ENCODE data around the gene CYTL1. TPM values are rescaled to one million over a fixed set of nuclear protein-coding genes. Genes with fewer than 3 reads are reported as not detected.

CYTL1 gene
- total and polyA plus RNA-seq, 4 donors, result 0.32 to 3.0 (median 1.6) TPM

GRCh38 chr4:5034206-5034605, 14.9 kb upstream of the CYTL1 start:
- peak overlapping the region in 1 of 2 donors; percentile 2 for H3K9ac ChIP-seq (ENCODE audit: insufficient read depth in 1 of 2, low read length in 2 of 2)
- 33 to 46% methylated on average over 8 of the region's 8 CpGs for WGBS, 2 donors
- H3K4me3 ChIP-seq, result no peak overlapping the region
- H3K36me3 ChIP-seq (ENCODE audit: control insufficient read depth in 4 of 4, insufficient read depth in 4 of 4, low read length in 4 of 4), result no peaks in the 10 kb centered on the region
- H3K4me1 ChIP-seq (ENCODE audit: control insufficient read depth in 5 of 5, insufficient read depth in 5 of 5, low read length in 5 of 5), result peaks cover 0 to 38% (median 10%) of the 10 kb centered on the region in 5 donors
- H3K27me3 ChIP-seq (ENCODE audit: control insufficient read depth in 3 of 3, insufficient read depth in 3 of 3, low read length in 2 of 3), result no peaks in the 10 kb centered on the region
- H3K27ac ChIP-seq (ENCODE audit: low read depth in 1 of 2, low read length in 1 of 2), result no peak overlapping the region
- no peak for TF ChIP-seq CTCF (IDR thresholded peaks at IDR 0.05; ENCODE audit: control extremely low read depth, extremely low read depth)
- no peak for ATAC-seq (ENCODE audit: insufficient read depth, low FRiP score)
- H3K9me3 ChIP-seq (ENCODE audit: control insufficient read depth in 4 of 4, insufficient read depth in 3 of 4, low read length in 3 of 4), result no peaks in the 10 kb centered on the region
- peak; percentile 33 to 61 (median 56) for DNase-seq

- Histone ChIP-seq H3K4me1 (ENCODE audit: control insufficient read depth in 5 of 5, insufficient read depth in 5 of 5, low read length in 5 of 5) (peaks cover 0 to 36% (median 10%) of the 10 kb centered on the region in 5 donors), H3K4me3 (no peak overlapping the region), H3K27me3 (ENCODE audit: control insufficient read depth in 3 of 3, insufficient read depth in 3 of 3, low read length in 2 of 3) (no peaks in the 10 kb centered on the region), H3K9me3 (ENCODE audit: control insufficient read depth in 4 of 4, insufficient read depth in 3 of 4, low read length in 3 of 4) (no peaks in the 10 kb centered on the region), H3K27ac (ENCODE audit: low read depth in 1 of 2, low read length in 1 of 2) (peak overlapping the region in 1 of 2 donors; percentile 74), H3K36me3 (ENCODE audit: control insufficient read depth in 4 of 4, insufficient read depth in 4 of 4, low read length in 4 of 4) (no peaks in the 10 kb centered on the region), H3K9ac (ENCODE audit: insufficient read depth in 1 of 2, low read length in 2 of 2) (no peak overlapping the region)
- ATAC-seq (ENCODE audit: insufficient read depth, low FRiP score), result peak; percentile 56
- peak; percentile 40 to 68 (median 65) for DNase-seq
- no peak for TF ChIP-seq CTCF (IDR thresholded peaks at IDR 0.05; ENCODE audit: control extremely low read depth, extremely low read depth)
- 15 to 27% methylated on average over 10 of the region's 10 CpGs for WGBS, 2 donors
Observed at GRCh38 chr4:5033281-5033841, 14.1 kb upstream of the CYTL1 start.

GRCh38 chr4:5032813-5033212, 13.6 kb upstream of the CYTL1 start:
- WGBS, 2 donors, result 39 to 54% methylated on average over 5 of the region's 5 CpGs
- Histone ChIP-seq H3K36me3 (ENCODE audit: control insufficient read depth in 4 of 4, insufficient read depth in 4 of 4, low read length in 4 of 4) (no peaks in the 10 kb centered on the region), H3K27ac (ENCODE audit: low read depth in 1 of 2, low read length in 1 of 2) (peak overlapping the region in 1 of 2 donors; percentile 74), H3K9me3 (ENCODE audit: control insufficient read depth in 4 of 4, insufficient read depth in 3 of 4, low read length in 3 of 4) (no peaks in the 10 kb centered on the region), H3K27me3 (ENCODE audit: control insufficient read depth in 3 of 3, insufficient read depth in 3 of 3, low read length in 2 of 3) (no peaks in the 10 kb centered on the region), H3K4me1 (ENCODE audit: control insufficient read depth in 5 of 5, insufficient read depth in 5 of 5, low read length in 5 of 5) (peaks cover 0 to 32% (median 10%) of the 10 kb centered on the region in 5 donors), H3K4me3 (no peak overlapping the region), H3K9ac (ENCODE audit: insufficient read depth in 1 of 2, low read length in 2 of 2) (no peak overlapping the region)
- ATAC-seq (ENCODE audit: insufficient read depth, low FRiP score) (no peak), DNase-seq (no peak)
- no peak for TF ChIP-seq CTCF (IDR thresholded peaks at IDR 0.05; ENCODE audit: control extremely low read depth, extremely low read depth)

- Histone ChIP-seq H3K4me3 (no peak overlapping the region), H3K9ac (ENCODE audit: insufficient read depth in 1 of 2, low read length in 2 of 2) (no peak overlapping the region), H3K4me1 (ENCODE audit: control insufficient read depth in 5 of 5, insufficient read depth in 5 of 5, low read length in 5 of 5) (peaks cover 0 to 26% (median 10%) of the 10 kb centered on the region in 5 donors), H3K36me3 (ENCODE audit: control insufficient read depth in 4 of 4, insufficient read depth in 4 of 4, low read length in 4 of 4) (no peaks in the 10 kb centered on the region), H3K27me3 (ENCODE audit: control insufficient read depth in 3 of 3, insufficient read depth in 3 of 3, low read length in 2 of 3) (no peaks in the 10 kb centered on the region), H3K27ac (ENCODE audit: low read depth in 1 of 2, low read length in 1 of 2) (no peak overlapping the region), H3K9me3 (ENCODE audit: control insufficient read depth in 4 of 4, insufficient read depth in 3 of 4, low read length in 3 of 4) (no peaks in the 10 kb centered on the region)
- no peak for DNase-seq
- WGBS, 2 donors, result 95% methylated on average over 3 of the region's 3 CpGs
- no peak for TF ChIP-seq CTCF (IDR thresholded peaks at IDR 0.05; ENCODE audit: control extremely low read depth, extremely low read depth)
- no peak for ATAC-seq (ENCODE audit: insufficient read depth, low FRiP score)
Observed at GRCh38 chr4:5030927-5031326, 11.7 kb upstream of the CYTL1 start.

All from lung (tissue), 12 donors.